Measurements from ENCODE around the gene SFXN3.

SFXN3 gene

GRCh38 chr10:101073631-101074030 lies 42.6 kb downstream of the SFXN3 start:
- no peaks in the 10 kb centered on the region for H3K9me2 ChIP-seq (replicated peaks; ENCODE audit: insufficient read depth, low read length)
- DNase-seq, result no peak
- H3K9ac ChIP-seq (ENCODE audit: low read length), result no peak overlapping the region
- no peak overlapping the region for H3K27ac ChIP-seq (ENCODE audit: low read length)
- no peaks in the 10 kb centered on the region for H3K79me2 ChIP-seq (ENCODE audit: low read length)
- no peak overlapping the region for H2AFZ ChIP-seq (ENCODE audit: low read length)
- peaks cover 23% of the 10 kb centered on the region for H3K4me1 ChIP-seq (ENCODE audit: low read length)
- no peak overlapping the region for H3K4me3 ChIP-seq (ENCODE audit: low read length)
- 0 out of 2 replicates have a peak, but pooled peaks cover 5% of the 10 kb centered on the region for H3K27me3 ChIP-seq (replicated peaks; ENCODE audit: insufficient read depth, low read length)
- H3F3A ChIP-seq (ENCODE audit: insufficient read depth, low read length), result no peaks in the 10 kb centered on the region
- no peak overlapping the region for H3K4me2 ChIP-seq (ENCODE audit: low read depth, low read length)
- no peaks in the 10 kb centered on the region for H3K36me3 ChIP-seq (replicated peaks; ENCODE audit: insufficient read depth, low read length)
- TF ChIP-seq EZH2phosphoT487 (IDR thresholded peaks at IDR 0.05; ENCODE audit: low read length) (no peak), EZH2 (optimal IDR thresholded peaks at IDR 0.05; ENCODE audit: low read depth, low read length) (no peak)
- TF ChIP-seq, protein P1, sequence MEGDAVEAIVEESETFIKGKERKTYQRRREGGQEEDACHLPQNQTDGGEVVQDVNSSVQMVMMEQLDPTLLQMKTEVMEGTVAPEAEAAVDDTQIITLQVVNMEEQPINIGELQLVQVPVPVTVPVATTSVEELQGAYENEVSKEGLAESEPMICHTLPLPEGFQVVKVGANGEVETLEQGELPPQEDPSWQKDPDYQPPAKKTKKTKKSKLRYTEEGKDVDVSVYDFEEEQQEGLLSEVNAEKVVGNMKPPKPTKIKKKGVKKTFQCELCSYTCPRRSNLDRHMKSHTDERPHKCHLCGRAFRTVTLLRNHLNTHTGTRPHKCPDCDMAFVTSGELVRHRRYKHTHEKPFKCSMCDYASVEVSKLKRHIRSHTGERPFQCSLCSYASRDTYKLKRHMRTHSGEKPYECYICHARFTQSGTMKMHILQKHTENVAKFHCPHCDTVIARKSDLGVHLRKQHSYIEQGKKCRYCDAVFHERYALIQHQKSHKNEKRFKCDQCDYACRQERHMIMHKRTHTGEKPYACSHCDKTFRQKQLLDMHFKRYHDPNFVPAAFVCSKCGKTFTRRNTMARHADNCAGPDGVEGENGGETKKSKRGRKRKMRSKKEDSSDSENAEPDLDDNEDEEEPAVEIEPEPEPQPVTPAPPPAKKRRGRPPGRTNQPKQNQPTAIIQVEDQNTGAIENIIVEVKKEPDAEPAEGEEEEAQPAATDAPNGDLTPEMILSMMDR (IDR thresholded peaks at IDR 0.05; ENCODE audit: low read length), result no peak
- no peaks in the 10 kb centered on the region for H4K20me1 ChIP-seq (ENCODE audit: insufficient read depth, low read length)
- no peaks in the 10 kb centered on the region for H3K9me3 ChIP-seq (replicated peaks; ENCODE audit: insufficient read depth, low read length)

- Histone ChIP-seq H3K4me2 (ENCODE audit: low read depth, low read length) (peak overlapping the region; percentile 74), H3K36me3 (replicated peaks; ENCODE audit: insufficient read depth, low read length) (no peaks in the 10 kb centered on the region), H3K9me2 (replicated peaks; ENCODE audit: insufficient read depth, low read length) (no peaks in the 10 kb centered on the region), H3F3A (ENCODE audit: insufficient read depth, low read length) (no peaks in the 10 kb centered on the region), H2AFZ (ENCODE audit: low read length) (peak overlapping the region; percentile 71), H3K4me1 (ENCODE audit: low read length) (peaks cover 23% of the 10 kb centered on the region), H3K9me3 (replicated peaks; ENCODE audit: insufficient read depth, low read length) (no peaks in the 10 kb centered on the region), H3K79me2 (ENCODE audit: low read length) (no peaks in the 10 kb centered on the region), H3K4me3 (ENCODE audit: low read length) (peak overlapping the region; percentile 26; the same call in 1 of the 2 replicates), H3K27me3 (replicated peaks; ENCODE audit: insufficient read depth, low read length) (peaks cover 21% of the 10 kb centered on the region), H4K20me1 (ENCODE audit: insufficient read depth, low read length) (no peaks in the 10 kb centered on the region), H3K9ac (ENCODE audit: low read length) (peak overlapping the region; percentile 13; the same call in 1 of the 2 replicates), H3K27ac (ENCODE audit: low read length) (no peak overlapping the region; the same call in 1 of the 2 replicates)
- peak; percentile 74 for DNase-seq
- TF ChIP-seq, protein P1 (IDR thresholded peaks at IDR 0.05; ENCODE audit: low read length), result no peak
- TF ChIP-seq EZH2phosphoT487 (IDR thresholded peaks at IDR 0.05; ENCODE audit: low read length) (no peak), EZH2 (optimal IDR thresholded peaks at IDR 0.05; ENCODE audit: low read depth, low read length) (no peak)
These were observed 44.7 kb downstream of the SFXN3 start for GRCh38 chr10:101075775-101076174.

DNA sequence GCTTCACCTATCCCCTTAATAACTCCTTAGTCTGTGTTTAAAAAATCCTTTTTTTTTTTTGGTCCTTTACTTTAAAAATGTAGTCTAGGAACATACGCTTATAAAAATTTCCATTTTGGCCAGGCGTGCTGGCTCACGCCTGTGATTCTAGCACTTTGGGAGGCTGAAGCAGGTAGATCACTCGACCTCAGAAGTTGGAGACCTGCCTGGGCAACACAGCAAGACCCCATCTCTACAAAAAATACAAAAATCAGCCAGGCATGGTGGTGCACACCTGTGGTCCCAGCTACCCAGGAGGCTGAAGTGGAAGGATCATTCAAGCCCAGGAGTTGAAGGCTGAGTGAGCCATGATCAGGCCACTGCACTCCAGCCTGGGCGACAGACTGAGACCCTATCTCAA lies 45.6 kb downstream of the SFXN3 start:
- Histone ChIP-seq H3F3A (ENCODE audit: insufficient read depth, low read length) (no peaks in the 10 kb centered on the region), H3K27ac (ENCODE audit: low read length) (no peak overlapping the region), H3K9me3 (replicated peaks; ENCODE audit: insufficient read depth, low read length) (no peaks in the 10 kb centered on the region), H3K4me3 (ENCODE audit: low read length) (no peak overlapping the region), H3K4me1 (ENCODE audit: low read length) (peaks cover 15% of the 10 kb centered on the region), H3K36me3 (replicated peaks; ENCODE audit: insufficient read depth, low read length) (no peaks in the 10 kb centered on the region), H3K9ac (ENCODE audit: low read length) (no peak overlapping the region), H2AFZ (ENCODE audit: low read length) (no peak overlapping the region), H3K79me2 (ENCODE audit: low read length) (no peaks in the 10 kb centered on the region), H4K20me1 (ENCODE audit: insufficient read depth, low read length) (no peaks in the 10 kb centered on the region), H3K9me2 (replicated peaks; ENCODE audit: insufficient read depth, low read length) (no peaks in the 10 kb centered on the region), H3K27me3 (replicated peaks; ENCODE audit: insufficient read depth, low read length) (peaks cover 29% of the 10 kb centered on the region), H3K4me2 (ENCODE audit: low read depth, low read length) (no peak overlapping the region)
- DNase-seq, result no peak
- TF ChIP-seq, protein P1 (IDR thresholded peaks at IDR 0.05; ENCODE audit: low read length), result no peak
- no peak for TF ChIP-seq EZH2 (optimal IDR thresholded peaks at IDR 0.05; ENCODE audit: low read depth, low read length)
- no peak for TF ChIP-seq EZH2phosphoT487 (IDR thresholded peaks at IDR 0.05; ENCODE audit: low read length)
